GM19455 (cell line): ENCODE measurements around the gene NCOA3.

ENCODE experiments used
- ATAC-seq: cut with Tn5 transposase; IDR thresholded peaks from one replicate; pipeline ENCODE4 v1.9.1; 2021; ENCODE audit not compliant: unreplicated experiment

Gene NCOA3

DNA sequence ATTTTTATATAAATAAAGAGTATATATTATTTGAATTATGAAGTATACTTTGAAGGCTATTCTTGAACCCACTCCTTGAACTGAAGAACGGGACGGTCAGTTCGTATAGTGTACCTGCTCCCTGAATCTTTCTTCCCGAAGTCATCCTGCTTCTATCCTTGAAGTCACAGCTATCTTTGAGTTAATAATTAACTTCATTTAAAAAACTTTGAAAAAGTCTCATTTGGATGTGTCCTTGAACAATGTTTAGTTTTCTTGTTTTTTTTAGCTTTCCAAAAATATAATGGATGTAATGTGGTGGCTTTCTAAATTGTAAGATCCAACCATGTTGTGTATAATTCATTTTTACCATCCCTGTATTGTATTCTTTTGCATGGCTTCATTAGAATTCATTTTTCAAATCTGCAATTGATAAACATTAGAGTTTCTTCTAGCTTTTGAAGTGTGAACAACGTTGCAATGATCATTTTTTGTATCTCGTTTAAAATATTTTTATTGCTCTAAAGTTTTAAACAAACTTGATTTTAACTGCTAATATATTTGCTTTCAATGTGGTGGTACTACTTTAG, 94.4 kb downstream of the NCOA3 start:
- no peak for ATAC-seq

GRCh38 chr20:47597090-47597489, 95.4 kb downstream of the NCOA3 start:
- no peak for ATAC-seq

- no peak for ATAC-seq
Observed at GRCh38 chr20:47598911-47599744, 97.4 kb downstream of the NCOA3 start.

GRCh38 chr20:47600967-47601547, 99.4 kb downstream of the NCOA3 start:
- no peak for ATAC-seq

DNA sequence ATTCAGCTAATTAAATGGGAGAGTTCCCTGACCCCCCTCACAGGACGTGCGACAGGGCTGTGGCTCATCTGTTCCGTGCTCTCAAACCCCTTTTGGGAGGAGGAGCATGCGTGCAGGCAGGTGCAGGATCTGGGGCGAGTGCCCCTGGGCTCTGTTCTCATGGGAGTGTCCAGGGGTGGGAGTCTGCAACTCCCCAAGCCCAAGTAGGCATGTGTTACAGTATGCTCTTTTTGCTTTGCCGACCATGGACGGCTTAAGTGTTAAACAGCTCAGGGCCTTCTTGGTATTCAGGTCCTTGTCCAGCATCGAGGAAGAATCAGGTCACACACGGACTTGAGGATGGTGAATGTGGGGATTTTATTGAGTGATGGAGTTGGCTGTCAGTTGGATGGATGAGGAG, 101.6 kb downstream of the NCOA3 start:
- no peak for ATAC-seq

GRCh38 chr20:47605673-47606413, 104.2 kb downstream of the NCOA3 start:
- no peak for ATAC-seq

DNA sequence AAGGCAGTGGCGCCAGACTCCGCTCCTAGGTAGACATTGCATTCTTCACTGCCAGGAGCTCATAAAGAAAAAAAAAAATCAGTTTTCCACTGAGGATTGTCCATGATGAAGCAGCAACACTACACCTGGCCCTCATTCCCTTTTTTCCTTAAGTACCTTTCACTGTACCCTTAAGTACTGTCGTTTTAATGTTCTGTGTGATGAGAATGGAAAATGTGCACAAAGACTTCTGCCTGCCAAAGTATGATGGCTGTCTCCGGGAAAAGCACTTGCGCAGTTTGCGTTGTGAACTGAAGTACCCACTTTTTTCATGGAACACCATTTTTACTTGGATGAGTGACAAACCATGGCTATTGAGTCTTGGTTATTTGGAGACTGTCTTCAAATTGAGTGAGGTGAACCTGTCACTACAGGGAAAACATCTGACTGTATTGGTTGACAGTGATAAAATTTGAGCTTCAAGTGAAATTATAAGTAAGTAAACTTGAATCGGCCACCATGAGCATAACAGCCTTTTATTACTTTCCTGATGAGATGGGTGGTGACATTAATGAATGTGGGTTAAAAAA, 104.8 kb downstream of the NCOA3 start:
- ATAC-seq, result no peak

GRCh38 chr20:47606983-47607613, 105.4 kb downstream of the NCOA3 start:
- no peak for ATAC-seq

DNA sequence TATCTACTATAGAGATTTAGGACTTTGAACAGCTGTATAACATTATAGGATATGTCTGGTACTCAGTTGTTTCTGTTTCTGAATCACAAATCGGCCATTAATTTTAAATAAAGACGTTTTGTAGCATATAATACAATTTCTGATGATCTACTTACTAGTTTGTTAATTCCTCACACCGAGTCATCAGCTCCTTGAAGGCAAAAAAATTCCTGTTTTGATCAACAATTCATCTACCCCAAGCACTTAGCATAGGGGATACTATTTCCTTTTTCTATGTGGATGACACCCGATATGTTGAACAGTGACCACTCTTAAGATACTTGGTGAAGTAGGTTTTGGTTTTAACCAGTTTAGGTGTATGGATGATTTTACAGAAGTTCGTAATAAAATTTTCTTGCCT, 107.3 kb downstream of the NCOA3 start:
- no peak for ATAC-seq

GRCh38 chr20:47610247-47610944, 108.7 kb downstream of the NCOA3 start:
- no peak for ATAC-seq

DNA sequence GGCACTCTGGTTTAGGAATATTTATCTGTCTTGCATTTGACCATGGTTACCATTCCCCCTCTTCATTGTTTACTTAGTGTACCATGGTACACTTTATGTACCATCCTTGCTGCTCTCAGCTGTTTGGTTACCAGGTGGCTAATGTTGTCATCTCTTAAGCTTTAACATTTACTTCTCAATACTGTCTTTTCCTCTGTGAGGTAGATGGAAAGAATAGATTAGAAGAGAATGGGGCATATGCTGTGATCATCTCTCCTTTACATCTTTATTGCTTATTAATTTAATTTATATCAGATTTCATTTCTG, 109.2 kb downstream of the NCOA3 start:
- no peak for ATAC-seq

DNA sequence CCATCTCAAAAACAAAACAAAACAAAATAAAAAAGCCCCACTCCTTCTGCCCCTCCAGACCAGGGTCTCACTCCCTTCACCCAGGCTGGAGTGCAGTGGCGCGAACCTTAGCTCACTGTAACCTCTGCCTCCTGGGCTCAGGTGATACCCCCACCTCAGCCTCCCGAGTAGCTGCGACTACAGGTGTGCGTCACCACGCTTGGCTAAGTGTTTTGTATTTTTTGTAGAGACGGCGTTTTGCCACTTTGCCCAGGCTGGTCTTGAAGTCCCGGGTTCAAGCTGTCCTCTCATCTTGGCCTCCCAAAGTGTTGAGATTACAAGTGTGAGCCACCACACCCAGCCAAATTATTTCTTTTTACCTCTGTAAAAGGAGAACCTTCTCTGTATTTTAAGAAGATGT, 110.1 kb downstream of the NCOA3 start:
- ATAC-seq, result no peak

DNA sequence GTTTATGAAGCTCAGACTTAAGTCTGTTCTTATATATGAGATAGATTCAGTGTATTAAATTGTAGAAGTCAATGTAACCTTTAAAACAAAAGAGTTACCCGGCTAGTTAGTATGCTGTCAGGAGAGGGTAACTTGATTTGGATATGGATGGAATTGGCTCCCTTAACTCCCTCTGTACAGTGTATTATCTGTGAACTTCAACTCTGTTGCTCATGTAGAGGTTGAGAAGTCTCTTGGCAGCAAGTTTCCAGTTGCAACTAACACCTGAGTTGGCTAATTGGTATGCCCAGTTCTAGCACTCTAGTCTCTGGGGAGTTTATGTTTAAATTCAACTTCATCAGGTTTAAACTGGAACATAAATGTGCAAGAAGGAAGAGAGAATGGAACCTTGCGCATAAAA, 111.0 kb downstream of the NCOA3 start:
- no peak for ATAC-seq

DNA sequence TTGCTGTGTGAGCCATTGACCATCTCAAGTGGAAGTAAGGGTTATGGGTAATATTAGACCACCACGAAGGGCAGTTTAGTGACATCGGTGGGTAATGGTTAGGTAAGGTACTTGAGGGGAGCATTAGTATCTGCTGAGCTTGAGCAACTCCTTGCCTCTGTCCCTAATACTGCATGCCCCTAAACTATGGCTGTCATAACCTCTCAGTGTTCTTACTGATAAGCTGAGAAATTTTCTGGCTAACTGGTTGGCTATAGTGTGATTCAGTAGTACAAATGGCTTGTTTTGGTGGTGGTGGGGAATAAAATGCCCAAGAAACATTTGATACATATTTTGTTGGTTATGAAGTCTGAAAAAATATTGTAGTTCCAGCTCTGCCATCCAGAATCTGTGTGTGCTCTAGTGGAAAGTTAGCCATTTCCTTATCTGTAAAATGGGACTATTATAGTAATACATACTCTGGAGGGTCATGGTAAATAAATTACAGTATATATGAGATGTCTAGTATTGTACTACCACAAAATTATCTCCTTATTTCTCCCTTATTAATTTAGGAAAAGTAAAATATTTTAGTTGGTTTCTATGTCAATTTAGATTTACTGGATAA, 113.1 kb downstream of the NCOA3 start:
- ATAC-seq, result no peak

DNA sequence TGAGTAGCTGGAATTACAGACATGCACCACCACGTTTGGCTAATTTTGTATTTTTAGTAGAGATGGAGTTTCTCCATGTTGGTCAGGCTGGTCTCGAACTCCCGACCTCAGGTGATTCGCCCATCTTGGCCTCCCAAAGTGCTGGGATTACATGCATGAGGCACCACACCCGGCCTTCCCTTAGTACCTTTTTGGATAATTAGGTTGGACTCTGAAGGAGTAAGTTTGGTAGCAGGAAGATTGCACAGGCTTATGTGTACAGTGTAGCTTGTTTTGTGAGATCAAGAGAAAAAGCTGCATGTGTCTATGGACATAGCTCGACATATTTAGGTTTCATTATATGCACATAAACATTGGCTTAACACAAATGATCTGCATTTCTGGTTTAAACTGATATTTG, 116.8 kb downstream of the NCOA3 start:
- ATAC-seq, result no peak

GRCh38 chr20:47620808-47621805, 119.4 kb downstream of the NCOA3 start:
- no peak for ATAC-seq

- no peak for ATAC-seq
Observed at GRCh38 chr20:47622118-47622665, 120.5 kb downstream of the NCOA3 start.

- ATAC-seq, result no peak
Observed at GRCh38 chr20:47623206-47623605, 121.5 kb downstream of the NCOA3 start.

- ATAC-seq, result no peak
Observed at GRCh38 chr20:47627540-47627939, 125.9 kb downstream of the NCOA3 start.
